NOMO-1 (cell line): ENCODE results near the gene NSF.
"Not testable (repeated sequence)": the region's sequence is repeated elsewhere in the genome, so short reads cannot be mapped to it uniquely, and the experiment has no call there.

Experiments
- DNase-seq, 2 experiments: peaks; one replicate each; lab custom pipeline; 2025; ENCODE audit not compliant: unreplicated experiment in 2 of 2; lab: John Stamatoyannopoulos, UW

The NSF gene

DNA sequence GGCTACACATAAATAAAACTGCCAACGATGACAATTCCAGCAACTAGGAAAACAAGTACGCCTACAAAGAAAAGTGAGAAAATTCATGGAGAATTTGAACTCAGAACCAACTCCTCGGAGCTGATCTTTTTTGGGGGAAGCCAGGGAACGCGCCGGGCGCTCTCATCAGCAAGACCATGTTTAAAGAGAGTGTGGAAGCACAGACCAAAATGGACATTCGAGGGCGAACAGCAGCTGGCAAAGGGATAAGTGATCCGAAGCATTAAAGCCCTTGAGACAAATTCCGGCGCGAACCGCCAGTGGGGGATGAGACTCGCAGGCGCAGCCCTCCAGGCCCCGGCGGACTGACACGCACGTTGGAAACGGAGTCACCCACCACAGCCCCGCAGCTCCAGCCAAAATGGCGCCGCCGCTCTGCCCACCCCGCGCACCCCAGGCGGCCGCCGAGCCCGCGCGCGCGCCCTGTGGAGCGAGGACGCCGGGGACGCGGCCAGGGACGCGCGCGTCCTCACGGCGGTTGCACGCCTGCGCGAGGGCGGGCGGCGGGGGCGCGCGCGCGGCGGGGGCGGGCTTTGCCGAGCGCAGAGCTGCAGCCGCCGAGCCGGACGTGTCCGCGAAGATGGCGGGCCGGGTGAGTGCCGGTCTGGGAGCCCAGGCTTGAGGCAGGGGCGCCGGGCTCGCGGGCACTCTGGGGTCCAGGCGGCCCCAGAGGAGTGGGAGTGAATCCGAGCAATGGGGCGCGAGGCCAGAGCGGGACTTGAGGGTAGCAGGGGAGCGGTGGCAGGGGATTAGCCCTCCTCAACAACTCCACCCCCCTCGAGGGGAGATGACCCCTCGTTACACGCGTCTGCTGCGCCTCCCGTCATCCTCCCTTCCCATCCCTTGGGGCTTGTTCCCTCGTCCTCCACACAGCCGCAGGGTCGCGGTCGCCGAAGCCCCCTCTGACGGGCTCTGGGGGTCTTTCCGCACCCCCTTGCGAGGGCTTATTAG, at the start of gene NSF:
Gene NSF (plus strand): TSS at position 513 of the 990 bp plus-strand sequence. CDS start 107 bp downstream, at position 620.
- not testable (repeated sequence) for DNase-seq

DNA sequence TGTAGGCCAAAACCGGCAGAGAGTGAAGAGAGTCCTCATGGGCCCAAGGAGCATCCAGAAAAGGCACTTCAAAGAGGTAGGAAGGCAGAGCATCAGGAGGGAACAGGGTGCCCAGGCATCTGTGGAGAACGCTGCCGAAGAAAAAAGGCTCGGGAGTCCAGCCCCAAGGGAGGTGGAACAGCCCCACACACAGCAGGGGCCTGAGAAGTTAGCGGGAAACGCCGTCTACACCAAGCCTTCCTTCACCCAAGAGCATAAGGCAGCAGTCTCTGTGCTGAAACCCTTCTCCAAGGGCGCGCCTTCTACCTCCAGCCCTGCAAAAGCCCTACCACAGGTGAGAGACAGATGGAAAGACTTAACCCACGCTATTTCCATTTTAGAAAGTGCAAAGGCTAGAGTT, 41.9 kb upstream of the NSF start:
- not testable (repeated sequence) for DNase-seq

DNA sequence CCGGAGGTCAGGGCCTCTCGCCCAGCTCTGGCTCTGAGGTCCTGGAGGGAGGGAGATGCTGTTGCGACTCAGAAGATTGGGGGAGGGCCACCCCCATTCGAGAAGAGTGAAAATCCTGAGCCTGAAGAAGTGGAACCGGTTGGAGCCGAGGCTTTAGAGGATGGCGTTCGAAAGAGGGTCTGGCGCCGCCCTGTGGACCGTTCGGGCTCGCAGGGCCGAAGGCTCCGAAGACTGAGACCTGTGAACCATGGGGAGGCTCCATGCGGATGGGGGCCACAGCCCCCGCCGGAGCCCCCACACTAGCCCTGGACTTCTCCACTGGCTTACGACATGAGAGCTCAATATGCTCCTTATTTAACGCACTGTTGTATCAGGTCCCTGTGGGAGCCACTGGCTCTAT, 31.3 kb upstream of the NSF start:
- not testable (repeated sequence) for DNase-seq

DNA sequence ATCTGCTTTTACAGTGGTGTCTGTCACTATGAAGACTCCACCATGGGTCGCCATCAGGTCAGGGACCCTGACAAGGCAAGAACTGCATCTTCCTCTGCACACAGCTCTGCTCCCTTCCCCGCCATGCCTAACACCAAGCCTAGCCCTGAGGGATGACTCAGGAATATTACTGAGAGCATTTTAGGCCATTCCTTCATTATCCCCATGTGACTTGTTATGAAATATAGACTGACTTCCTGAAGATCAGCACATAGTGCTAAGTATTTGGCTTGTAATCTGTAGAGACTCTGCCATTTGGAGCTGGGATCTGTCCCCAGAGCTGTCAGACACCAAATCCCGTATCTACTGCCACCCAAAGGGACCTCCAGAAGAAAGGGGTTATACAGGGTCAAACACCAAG, 30.4 kb upstream of the NSF start:
- not testable (repeated sequence) for DNase-seq

DNA sequence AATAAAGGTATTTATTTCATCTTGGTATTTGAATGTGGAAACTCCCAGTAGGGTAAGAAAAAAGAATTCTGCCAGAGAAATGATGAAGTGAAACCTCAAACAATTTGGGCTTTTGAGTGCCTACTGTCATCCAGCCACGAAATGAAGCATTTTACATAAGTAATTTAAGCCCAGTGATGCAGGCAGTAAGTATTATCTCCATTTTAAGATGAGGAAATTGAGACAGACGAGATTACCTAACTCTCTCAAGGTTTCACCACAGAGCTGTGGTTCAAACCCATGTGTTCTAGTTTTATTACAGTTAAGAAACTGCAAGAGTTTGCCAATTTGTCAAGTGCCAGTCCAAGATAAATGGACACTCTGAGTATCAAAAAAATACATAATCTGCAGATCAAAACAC, 24.2 kb upstream of the NSF start:
- not testable (repeated sequence) for DNase-seq

DNA sequence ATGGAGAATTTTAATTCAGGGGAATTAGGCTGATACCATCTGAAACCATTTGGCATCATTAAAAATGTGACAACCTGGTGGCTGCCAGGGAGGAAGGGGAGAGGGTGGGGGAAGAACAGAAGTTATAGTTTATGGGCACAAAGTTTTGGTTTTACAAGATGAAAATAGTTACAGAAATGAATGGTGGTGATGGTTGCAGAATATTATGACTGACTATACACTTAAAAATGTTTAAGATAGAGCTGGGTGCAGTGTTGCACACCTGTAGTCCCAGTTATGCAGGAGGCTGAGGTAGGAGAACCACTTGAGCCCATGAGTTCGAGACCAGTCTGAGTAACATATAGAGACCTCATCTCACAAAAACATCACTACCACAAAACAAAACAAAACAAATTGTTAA, 23.5 kb upstream of the NSF start:
- not testable (repeated sequence) for DNase-seq

DNA sequence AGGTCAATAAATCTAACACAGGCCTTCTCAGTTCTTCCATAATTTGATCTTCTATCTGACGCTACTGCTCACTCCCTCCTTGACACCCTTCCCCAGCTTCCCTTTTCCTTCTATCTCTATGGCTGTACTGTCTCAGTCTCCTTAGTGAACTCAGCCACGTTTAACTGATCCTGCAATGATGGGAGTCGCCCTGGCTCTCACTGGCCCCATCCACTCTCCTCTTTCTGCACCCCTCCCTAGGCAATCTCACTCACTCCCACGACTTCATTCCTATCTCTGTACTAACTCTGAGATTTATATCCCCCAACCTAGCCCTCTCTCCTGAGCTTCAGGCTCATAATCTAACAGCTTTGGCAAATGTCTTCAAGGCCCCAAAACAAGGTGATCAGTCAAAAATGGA, 18.7 kb upstream of the NSF start:
- not testable (repeated sequence) for DNase-seq

DNA sequence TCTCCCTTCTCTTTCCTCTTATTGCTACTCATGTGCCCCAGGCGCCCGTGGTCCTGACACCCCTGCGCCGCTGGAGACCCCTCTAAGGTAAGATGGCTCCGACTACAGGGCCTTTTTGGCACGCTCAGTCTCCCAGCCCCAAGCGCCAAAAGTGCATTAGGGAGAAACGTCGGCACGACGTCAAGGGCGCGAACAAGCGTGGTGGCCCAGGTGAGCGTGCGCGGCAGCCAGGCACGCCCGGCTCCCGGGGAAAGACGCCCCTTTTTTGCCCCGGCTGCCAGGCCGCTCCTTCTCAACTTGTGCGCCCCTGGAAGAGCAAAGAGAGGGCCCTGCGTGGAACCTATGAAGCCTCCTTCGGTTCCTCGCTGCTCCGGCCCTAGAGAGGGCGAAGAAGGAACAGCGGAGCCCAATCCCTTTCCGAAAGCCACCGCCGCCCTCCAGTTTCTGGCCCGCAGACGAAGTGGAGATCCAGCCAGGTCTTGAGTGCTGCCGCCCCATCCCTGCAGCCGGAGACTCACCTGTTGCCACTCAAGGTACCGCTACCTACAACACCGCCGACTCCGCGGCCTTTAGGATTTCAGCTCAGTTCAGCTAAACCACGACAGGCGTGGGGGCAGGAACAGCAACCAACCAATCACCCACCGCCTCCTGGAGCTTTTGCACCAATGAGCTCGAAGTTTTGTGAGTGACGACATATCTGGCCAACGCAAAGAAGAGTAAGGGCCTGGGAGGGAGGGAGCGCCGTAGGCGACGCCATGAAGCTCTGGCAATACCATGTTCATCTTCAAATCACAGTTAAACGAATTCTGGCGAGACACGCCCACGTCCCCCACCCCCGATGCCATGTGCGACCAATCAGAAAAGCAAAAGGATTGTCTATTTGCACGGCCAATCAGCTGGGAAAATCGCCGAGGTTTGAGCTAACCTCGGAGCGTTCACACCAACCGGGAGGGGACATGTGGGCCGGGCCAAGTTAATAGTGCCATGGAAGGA, 11.1 kb upstream of the NSF start, which contains the start of gene ARL17A:
Gene ARL17A (minus strand): TSS at position 609 of the 993 bp plus-strand sequence. CDS start 3,369 bp downstream, outside the sequence.
- not testable (repeated sequence) for DNase-seq

DNA sequence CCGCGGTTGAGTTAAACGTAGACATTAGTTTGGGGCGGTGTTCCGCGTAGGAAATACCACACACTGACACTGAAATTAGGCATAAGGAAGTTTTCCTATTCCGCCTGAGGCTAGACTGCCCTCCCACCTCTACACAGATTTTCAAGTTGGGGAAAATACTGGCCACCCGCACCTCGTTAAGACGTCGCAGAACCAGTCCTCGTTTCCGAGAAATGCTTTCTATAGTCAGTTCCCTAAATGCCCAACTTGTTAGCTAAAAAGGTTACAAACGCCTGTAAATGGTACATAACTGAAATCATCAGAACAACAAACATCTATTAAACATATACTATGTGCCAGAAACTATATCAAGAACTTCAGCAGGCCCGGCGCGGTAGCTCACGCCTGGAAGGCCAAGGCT, 10.4 kb upstream of the NSF start:
- DNase-seq = not testable (repeated sequence)

DNA sequence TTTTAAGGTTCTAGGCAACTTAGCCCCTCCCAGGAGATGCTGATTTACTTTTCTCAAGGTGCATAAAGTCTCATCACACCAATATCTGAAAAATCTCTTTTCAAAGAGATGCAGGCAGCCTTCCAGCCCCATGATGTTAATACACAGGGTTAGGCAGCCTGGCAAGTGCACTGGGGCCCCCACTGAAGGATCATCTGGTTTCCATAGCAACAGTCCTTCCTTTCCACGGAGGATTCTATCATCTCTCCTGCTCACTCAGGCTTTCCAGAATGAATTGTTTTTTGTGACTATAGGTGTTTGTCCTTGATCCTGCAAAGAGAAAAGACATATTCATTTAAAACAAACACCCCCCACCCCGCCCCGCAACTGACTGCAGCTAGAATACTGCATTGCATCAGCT, 5.0 kb upstream of the NSF start:
- not testable (repeated sequence) for DNase-seq

DNA sequence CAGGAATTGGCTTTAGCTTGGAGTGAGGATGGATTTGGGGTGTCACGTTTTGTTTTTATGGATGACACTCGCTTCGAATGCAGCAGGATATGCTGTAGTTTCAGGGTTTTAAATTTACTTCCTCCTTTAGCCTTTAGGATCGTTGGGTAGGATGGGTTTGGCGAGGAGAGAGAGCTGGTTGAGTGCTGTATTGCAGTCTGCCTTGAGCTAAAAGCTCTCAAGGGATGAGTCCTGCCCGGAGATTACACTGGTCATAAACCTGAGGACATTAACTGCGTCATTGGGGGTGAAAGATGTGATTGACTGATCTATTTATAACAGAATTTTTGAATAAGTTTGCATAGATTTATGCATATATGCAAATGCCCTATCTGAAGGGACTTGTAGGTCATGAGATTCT, 863 bp downstream of the NSF start:
- DNase-seq = not testable (repeated sequence)

DNA sequence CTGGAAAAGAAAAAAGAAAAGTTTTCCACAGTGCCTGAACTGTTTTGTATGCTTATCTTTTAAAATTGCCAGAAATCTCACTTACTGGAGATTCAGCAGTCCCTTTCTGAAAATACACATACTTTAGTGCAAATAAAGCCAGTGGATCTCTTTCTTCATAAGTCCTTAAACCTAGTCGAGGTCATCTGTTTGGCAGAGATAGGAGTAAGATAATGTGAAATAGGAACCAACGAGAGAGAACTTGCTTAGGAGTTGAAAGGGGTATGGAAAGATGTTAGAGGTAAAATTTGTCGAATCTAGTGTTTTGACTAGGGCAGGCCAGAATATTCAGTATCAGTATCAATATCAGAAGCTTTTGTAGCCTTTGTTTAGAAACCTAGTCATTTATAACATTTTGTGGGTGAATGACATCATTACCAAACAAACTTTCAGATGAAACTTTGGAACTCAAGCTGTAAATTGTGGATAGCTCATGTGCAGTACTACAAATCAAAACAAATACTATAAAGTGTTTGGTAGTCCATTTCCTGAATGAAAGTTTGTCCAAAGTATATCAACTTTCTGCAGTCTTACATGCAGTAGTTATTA, 8.0 kb downstream of the NSF start:
- DNase-seq = not testable (repeated sequence)

DNA sequence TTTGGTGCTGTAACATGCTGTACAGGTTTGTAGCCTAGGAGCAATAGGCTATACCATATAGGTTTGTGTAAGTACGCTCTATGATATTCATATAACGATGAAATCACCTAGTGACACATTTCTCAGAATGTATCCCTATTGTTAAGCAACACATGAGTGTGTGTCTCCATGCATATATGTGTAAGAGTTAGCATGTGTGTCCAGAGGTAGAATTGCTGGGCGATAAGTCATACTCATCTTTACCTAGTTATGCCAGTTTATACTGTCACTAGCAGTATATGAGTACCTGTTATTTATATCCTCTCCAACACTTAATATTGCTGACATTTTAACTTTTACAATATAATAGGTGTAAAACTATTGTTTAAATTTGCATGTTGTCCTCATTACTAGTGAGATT, 10.3 kb downstream of the NSF start:
- not testable (repeated sequence) for DNase-seq

DNA sequence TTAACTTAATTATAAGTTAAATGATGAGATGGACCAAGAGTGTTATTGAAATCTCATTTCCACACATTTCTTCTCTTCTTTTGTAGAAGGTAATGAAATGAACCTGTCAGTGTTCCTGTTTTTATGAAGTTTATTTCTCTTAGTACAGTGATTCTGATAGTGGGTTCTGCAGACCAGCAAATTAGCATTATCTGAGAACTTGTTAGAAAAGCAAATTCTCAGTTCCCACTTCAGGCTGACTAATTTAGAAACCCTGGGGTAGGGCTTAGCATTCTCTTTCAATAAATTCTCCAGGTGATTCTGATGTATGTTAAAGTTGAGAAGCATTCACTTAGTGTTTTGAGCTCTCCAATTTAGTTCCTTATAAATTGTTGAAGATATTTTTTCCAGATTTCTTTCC, 12.7 kb downstream of the NSF start:
- DNase-seq = not testable (repeated sequence)

DNA sequence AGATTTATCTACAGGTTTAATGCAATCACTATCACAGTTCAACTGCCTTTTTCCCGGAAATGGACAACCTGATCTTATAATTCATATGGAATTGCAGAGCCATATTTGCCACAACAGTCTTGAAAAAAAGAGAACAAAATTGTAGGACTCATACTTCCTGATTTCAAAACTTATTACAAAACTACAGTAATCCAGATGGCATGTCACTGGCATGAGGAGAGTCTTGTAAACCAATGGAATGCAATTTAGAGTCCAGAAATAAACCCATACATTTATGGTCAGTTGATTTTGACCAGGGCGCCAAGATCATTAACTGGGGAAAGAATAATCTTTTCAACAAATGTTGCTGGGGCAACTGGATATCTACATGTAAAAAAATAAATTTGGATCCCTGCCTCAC, 20.8 kb downstream of the NSF start:
- DNase-seq = not testable (repeated sequence)

DNA sequence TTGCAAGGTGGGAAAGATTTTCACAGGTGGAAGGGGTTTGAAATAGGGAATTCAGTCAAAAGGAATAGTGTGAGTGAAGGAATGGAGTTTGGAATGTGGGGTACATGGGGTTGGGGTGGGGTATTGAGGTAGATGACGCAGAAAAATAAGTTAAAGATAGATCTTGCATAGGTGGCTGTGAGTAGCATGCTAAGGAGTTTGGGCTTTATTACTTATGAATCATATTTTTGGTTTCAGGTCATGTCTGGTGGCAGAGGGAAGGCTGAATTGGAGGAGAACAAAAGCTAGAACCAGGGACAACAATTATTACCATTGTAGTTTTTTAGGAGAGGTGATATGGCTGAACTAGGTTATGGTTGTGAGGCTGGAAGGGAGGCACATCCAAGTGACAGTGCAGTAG, 23.4 kb downstream of the NSF start:
- not testable (repeated sequence) for DNase-seq

DNA sequence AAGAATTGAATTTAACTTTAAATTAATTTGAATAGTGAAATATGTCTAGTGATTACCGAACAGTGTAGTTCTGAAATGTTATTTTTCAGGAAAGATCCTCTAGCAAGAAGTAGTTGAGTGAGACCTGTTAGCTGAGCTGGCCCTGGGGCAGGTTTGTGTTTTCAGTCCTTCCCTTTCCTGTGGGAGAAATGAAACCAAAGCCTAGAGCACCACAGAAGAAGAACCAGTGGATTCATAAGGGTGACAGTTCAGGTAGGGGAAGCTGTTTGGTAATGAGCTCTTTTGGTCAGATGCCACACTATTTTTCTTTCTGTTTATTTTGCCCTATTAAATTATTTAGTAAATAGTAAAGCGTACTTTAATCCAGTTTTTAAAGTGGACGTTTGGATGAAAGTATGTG, 26.7 kb downstream of the NSF start:
- DNase-seq = not testable (repeated sequence)

DNA sequence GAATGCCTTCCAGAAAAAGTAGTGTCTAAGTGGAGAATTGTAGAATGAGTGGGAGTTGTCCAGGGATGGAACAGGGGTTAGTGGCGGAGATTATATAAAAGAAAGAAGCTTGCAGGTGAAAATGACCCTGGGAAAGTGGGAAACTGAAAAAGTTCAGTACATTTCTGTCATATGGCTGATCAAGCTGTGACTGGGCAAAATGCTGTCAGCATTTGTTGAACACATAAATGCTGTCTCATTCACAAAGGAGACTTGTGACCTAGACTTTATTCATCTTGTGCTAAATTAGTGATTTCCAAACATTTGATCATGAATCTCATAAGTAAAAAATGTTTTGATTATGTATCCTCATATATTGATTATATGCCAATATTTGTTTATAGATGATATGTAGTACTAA, 28.5 kb downstream of the NSF start:
- DNase-seq = not testable (repeated sequence)

DNA sequence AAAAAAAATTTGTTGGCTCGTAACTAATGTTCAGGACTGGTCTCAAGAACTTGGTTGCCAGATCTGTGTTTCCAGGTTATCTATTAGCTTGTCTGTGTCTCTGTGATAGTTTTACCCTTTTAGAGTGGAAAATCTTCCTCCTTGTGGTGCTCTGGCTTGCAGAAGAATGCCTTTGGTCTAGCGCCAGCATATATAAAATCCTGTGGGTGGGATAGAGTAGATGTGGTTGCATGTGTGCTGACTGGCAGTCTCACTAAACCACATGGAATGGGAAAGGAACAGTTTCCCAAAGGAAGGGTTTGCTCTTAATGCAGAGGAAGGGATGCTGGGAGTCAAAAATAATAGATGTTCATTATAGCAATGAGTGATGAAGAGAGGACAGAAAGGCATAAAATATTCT, 33.3 kb downstream of the NSF start:
- not testable (repeated sequence) for DNase-seq

DNA sequence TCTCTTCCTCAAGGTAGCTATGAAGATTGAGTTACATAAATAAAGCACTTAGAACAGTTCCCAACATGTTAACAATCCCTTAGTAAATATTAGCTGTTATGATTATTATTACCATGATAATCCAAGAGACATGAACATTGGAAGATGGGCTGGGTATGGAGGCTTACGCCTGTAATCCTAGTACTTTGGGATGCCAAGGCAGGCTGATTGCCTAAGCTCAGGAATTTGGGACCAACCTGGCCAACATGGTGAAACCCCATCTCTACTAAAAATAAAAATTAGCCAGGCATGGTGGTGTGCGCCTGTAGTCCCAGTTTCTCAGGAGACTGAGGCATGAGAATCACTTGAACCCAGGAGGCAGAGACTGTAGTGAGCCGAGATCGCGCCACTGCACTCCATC, 34.3 kb downstream of the NSF start:
- not testable (repeated sequence) for DNase-seq
